HG02885 (cell line): ENCODE measurements around the gene TERC.
"Not testable (repeated sequence)": the region's sequence is repeated elsewhere in the genome, so short reads cannot be mapped to it uniquely, and the experiment has no call there.

Source experiments
- ATAC-seq: cut with Tn5 transposase; IDR thresholded peaks from one replicate; pipeline ENCODE4 v1.9.1; 2021; ENCODE audit warnings: mild to moderate bottlenecking; ENCODE audit not compliant: unreplicated experiment, poor library complexity

TERC gene

DNA sequence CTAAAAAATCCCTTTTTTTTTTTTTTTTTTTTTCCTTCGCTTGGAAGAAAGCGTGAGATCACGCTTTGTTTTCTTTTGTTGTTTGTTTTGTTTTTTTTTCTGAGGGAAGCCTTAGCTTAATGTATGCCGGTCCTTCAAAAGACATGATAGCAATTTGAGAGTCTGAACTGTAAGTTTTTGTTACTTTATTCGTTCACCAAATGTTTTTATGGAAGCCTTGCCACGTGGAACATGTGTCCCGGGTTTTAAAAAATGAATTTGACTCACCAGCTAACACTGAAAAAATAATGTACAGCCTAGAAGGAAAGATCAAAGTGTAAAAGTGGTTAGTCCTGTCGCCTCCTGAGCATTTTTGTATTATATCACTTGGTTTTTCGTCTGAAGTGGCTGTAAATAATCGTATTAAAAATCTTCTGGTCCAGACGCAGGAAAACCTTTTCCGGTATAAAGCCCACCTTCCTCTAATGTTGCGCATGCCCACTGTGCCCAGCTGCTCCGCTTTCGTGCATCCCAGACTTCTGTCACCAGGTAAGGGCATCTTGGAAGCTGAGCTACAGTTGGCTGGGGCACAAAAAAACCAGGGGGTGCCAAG is 7.5 kb upstream of the TERC start:
- peak; percentile 18 for ATAC-seq

DNA sequence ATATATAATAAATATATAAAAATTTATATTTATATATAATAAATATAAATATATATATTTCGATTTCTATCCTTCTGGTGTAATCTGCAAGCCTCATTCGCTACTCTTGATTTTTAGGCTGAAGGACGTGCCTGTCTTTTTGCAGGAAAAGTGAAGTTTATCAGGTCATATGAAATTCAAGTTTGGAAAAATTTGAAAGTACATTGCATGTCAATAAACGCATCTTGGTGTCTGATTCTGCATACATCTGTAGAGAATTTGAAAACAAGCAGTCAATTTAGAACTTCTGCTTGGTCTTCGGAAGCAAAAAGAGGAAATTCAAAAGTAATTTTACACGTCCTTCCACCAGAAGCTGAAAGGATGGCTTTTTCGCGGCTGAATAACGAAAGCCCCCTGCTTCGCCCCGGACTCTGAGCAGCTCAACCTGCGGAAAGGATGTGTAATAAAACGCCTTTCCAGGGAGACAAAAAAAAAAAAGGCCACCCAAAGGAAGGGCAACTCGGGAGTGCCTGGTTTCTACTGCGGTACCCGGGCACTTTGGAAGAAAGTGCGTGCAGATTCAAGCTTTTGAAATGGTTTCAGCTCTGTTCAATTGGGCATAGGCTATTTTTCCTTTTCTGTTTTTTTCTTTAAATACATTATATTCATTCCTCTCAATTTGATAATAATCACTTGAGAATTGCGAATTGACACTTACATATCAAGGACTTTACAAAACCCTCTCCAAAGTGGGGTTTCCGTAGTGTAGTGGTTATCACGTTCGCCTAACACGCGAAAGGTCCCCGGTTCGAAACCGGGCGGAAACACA is 6.8 kb upstream of the TERC start:
- peak; percentile 14 for ATAC-seq

DNA sequence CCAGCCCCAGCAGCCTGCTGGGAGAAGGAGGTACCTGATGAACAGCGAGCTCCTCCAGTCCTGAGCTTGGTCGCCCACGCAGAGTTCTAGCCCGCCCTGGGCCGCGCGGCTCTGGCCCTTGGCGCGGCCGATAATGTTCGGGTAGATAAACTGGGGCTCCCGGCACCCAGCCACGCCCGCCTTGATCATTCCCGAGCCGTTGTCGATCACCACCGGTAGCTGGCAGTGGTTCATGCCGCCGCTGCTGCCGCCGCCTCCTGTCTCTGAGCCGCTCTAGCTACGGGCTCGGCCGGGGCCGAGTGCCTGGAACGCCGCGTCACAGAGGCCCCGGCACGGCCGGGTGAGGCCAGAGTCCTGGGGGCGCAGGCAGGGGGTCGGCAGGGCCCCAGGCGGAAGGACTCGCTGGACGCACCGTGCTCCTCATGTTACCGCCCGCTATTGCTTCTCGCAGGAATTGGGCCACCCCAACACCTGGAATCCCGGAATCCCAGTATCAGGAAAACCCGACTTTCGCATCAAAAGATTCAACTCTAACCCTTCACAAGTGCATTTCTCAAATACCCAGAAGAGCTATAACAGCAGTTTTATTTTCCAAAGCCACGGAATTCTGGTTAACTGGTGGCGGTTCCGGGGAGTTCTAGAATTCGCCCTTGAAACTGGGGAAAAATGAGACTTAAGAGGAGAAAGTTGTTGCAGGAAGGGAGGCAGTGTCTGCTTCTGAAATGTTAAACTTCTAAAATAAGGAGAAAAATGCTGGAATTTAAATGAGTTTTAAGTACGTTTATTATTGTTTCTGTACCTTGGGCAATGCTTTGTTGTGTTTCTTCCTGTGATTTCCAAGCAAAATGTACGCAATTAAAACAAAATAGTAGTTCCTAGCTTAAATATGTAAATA is 4.7 kb upstream of the TERC start, which contains the start of gene ACTRT3:
ACTRT3 (minus strand) TSS at position 275 of the 895 bp plus-strand sequence; CDS start at position 234, 41 bp downstream.
- ATAC-seq = peak; percentile 29

DNA sequence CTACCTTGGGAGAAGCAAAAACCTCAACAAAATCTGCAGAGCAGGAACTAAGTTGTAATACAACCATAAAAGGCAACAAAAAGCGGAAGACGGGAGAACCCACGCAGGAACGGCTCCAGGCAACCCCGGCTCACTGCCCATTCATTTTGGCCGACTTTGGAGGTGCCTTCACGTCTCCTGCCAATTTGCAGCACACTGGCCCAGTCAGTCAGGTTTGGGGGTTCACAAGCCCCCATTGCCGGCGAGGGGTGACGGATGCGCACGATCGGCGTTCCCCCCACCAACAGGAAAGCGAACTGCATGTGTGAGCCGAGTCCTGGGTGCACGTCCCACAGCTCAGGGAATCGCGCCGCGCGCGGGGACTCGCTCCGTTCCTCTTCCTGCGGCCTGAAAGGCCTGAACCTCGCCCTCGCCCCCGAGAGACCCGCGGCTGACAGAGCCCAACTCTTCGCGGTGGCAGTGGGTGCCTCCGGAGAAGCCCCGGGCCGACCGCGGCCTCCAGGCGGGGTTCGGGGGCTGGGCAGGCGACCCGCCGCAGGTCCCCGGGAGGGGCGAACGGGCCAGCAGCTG is 463 bp downstream of the TERC start:
- ATAC-seq = peak; percentile 46

DNA sequence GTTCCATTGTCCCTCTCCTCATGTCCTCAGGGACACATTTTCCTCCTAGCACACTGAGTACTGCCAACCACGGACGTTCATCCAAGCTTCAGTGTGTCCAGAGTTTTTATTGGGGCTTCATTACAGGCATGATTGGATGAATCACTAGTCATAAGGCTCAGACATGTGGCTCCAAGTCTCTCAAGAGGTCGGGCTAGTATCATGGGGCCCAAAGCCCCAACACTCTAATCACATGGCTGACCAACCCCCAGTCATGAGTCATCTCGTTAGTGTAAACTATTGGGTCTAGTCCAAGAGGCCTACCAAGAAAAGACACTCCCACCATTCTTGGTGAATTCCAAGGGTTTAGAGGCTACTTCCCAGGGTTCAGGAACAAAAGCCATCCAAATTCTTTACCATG is 4.4 kb downstream of the TERC start:
- ATAC-seq = no peak

DNA sequence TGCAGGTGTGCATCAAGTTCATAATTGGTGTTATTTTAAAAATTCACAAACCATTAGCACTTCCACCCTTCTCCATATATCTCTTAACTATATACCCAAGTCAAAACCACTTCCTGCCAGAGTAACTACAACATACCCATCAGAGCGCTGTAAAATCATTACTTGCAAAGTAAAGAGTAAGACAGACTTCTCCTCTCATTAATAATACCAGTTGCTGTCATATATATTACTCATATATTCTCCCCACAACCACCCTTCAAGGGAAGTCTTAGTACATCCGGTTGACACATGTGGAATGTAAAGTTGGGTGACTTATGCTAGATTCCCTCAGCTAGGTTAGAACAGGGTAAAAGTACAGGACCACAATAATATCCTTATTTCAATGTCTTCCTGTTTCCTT is 5.6 kb downstream of the TERC start:
- ATAC-seq = peak; percentile 58

DNA sequence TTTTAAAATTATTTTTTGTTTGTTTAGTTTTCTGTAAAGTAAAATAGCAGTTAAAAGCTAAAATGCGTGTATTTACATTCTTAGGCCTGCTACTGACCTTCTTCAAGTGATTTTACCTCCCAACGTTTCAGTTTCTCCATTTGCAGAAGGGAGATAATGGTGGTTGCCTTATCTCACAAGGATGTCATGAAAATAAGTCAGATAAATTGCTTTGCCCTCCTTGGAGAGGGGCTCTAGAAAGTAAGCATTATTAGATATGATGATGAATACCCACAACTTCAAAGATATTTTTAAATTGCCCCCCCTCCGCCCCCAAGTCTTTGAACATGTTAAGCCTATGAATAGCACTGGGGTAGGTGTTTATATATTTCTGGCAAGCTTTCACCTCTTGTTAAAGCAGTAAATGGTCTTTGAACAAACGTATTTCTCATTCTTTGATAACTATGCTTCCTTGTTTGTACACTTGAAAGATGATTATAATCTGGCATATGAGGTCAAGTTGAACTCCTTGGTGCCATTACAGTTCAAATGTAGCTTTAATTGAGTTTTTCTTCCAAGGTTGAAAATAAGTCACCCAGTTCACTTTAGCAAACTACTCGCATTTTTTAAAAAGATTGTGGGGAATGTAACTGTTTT is 6.4 kb downstream of the TERC start:
- ATAC-seq = no peak

DNA sequence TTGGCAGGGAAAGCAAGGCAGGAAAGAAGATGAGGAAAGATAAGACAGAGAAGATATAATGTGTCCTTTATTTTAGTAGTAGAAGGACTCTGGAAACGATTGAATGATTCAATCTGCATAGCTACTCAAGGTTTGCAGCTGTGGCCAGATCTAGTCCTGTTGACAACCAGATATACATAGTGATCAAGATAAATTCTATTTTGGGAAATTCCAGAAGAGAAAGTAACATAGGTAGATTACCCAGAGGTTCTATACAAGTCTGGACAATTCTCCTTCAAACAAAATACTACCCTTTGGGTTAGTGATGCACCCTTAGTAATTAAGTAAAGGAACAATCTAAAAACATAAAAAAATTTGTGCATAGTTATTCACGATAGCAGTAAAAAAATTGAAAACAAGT is 9.4 kb downstream of the TERC start:
- ATAC-seq = no peak

DNA sequence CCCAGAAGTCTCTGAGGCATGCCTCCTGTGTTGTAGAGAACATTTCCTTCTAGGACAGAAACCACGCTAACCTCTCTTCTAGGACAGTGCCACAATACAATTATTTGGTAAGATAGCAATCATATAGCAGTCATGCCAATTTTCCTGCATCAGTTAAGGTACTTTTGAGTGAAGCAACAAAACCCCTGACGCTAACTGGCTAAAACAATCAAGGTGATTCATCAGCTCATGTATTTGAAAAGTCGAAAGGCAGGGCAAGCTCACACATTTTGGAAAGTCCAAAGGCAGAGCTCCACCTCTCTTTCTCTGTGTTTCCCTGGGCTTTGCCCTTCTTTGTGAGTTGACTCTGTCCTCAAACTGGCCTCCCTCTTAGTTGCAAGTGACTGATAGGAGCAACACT is 10.1 kb downstream of the TERC start:
- ATAC-seq = no peak

DNA sequence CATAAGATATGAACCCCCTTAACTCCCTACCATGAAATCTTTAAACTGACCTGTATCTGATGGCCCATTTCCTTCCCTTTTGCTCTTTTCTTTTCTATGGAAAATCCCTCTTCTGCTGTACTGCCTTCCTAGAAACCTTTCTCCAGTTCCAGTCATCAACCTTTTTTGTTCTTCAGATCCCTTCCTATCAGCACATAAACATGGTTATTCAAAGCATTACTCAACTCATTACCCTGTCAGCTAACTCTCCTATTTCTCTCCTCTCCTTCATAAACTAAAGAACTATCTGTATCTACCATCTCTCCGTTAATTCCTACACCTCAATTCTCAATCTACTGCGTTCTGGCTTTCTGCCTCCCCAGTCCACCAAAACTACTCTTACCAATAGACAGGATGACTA is 13.0 kb downstream of the TERC start:
- no peak for ATAC-seq

DNA sequence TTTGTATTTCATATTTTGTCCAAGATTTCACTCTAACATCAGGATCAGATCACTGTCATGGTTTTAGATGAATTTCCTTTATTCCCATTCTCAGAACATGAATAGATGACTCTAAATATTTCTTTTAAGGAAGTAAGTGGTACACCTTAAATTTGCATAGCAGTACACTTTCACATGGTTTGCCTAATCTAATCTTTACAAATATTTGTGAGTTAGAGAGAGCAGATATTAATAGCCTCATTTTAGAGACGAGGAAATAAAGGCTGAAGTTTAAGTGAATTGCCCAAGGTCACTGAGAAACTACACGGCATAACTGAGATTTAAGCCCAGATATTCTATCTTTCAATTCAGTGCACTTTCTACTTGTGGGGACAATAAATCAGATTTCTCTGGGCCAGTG is 14.2 kb downstream of the TERC start:
- ATAC-seq = peak; percentile 39

DNA sequence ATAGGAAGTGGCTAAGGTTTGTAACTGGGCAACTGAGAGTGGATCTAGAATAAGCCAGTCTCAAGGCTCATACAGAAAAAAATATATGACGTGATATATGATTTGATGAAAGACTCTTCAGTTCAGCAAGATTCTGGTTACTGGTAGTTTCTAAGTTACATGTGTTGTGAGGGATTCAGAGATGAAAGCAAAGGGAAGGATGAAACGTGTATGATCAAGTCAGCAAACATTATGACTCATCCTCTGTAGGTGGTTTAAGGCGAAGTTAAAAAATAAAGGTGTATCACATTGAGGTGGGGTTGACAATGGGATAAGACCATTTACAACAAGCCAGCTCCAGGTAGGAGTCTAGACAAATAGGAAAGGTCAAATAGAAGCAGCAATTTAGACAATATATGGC is 16.2 kb downstream of the TERC start:
- peak; percentile 40 for ATAC-seq

DNA sequence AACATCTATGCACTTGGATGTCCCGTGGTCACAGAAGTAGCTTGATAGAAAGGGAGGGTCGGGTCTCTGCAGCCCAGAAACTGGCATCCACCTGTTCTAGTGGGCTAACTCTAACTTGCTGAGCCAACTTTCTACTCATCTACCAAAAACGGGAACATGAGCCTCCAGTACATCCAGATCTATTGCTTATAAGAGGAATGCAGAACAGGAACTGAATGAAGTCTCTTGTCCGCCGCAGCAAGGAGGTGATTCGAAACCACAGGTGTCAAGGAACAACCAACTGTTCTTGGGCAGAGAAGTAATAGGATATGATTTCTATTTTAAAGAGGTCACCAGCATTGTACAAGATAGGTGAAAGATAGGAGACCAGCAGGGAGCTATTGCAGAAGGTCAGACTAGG is 17.9 kb downstream of the TERC start:
- no peak for ATAC-seq

DNA sequence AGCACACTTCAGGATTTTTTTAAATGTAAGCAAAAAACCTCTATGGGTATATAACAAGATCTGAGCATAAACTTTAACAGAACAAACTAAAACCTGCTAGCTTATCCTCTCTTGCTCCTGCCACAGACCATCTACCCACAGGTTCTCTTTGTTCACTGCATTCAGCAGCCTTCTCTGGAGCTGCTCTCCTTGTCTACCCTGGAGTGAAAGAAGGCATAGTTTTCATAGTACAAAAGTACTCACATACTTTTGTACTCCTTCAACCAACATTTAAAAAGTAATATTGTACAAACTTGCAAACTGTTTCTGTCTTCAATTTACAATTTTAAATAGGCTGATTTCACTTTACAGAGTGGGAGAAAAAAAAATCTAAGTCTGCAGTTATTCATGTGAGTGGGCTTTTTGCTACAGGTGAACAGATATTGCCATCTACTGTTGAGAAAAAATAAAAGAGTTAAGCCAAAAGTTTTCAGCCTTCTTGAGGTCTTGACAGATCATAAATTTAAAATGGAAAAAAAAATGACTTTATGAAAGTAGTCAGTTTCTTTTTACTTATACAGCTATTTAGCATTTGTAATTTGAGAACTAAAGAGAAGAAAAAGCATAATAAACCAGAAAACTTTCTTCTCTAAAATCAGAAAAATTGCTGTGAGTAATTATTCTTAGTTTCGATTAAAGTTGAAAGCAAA is 20.4 kb downstream of the TERC start:
- ATAC-seq = no peak

DNA sequence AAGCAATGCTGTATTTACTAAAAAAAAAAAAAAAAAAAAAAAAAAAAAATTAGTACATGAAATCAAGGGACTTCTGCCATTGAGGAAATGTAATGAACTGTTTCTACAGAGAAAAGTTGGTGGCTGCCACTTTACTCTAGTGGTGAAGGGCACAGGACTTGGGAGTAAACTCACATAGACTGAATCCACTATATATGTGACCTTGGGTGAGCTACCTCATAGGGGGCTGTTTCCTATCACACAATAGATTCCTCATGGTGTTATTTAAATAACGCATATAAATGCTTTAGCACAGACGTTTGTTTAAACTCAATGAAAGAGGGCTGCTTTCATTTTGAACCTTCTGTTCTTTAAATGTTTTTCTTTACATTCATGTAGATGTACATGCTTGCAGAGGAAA is 25.8 kb downstream of the TERC start:
- ATAC-seq = no peak

DNA sequence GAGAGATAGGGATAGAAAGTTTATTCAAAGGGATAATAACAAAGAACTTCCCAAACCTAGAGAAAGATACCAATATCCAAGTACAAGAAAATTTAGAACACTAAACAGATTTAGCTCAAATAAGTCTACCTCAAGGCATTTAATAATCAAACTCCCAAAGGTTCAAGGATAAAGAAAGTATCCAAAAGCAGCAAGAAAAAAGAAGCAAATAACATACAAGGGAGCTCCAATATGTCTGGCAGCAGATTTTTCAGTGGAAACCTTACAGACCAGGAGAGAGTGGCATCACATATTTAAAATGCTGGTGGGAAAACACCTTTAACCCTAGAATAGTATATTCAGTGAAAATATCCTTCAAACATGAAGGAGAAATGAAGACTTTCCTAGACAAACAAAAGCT is 33.0 kb downstream of the TERC start:
- not testable (repeated sequence) for ATAC-seq

DNA sequence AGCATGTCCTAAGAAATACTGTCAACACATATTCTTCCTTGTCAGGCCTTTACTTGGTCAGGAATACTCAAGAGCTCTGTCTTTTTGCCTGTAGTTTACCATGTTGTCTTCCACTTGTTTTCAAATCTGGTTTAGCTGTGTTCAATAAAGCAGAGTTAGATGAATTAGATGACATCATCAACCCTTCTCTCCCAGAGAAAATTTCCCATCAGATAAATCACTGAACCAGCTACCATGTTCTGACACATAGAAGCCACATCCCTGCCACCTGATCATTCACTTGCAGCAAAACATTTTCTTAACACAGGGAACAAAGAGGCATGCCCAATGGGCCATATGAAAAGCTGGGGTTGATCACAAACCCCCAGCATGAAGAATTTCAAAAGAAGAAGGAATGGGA is 42.1 kb downstream of the TERC start:
- no peak for ATAC-seq

DNA sequence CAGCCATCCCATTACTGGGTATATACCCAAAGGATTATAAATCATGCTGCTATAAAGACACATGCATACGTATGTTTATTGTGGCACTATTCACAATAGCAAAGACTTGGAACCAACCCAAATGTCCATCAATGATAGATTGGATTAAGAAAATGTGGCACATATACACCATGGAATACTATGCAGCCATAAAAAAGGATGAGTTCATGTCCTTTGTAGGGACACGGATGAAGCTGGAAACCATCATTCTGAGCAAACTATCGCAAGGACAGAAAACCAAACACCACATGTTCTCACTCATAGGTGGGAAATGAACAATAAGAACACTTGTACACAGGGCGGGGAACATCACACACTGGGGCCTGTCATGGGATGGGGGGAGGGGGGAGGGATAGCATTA is 46.4 kb downstream of the TERC start:
- ATAC-seq = not testable (repeated sequence)
